SIG-M5 treated with dmso at 0.1 percent for 504 hours (cell line): ENCODE data around the gene TBC1D16.
"Not testable (repeated sequence)": the region's sequence is repeated elsewhere in the genome, so short reads cannot be mapped to it uniquely, and the experiment has no call there.

ENCODE experiments used
- DNase-seq: peaks from one replicate; lab custom pipeline; 2025; ENCODE audit not compliant: unreplicated experiment; lab: John Stamatoyannopoulos, UW

The TBC1D16 gene

DNA sequence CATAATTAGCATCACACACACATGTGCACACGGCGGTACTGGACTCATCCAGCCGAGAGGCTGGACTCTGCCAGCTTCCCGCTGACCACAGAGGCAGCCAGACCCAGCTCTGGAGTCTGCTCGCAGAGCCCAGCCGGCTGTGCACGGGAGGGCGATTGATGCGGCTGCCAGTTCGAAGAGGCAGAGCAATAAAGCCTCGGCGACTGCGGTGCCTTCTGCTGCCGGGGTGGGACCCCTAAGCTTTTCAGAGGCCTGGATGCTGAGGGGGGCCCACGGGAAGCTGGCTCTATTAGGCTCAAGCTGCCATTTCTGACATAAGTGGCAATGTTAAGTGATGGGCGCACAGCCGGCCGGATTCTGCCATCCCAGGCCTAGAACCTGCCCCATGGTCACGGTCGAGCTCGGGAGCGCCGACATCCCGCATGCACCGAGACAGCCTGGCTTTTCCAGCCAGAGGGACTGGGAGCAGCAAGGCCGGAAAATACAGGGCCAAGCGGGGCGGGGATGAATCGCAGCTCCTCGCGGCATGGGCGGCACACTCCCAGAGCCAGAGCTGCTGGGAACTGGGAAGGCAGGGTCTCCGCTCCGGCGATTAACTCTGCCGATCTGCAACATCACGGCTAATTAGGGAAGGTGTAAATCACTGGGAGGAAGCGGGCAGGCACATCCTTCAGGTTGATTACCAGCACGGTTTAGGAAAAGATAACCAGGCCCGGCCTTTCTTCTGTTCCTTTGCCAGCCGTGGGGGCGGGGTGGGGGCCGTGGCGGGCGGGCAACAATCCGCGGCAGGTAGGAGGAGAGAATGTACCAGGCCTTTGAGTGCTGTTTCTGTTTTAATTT, 57.7 kb downstream of the TBC1D16 start:
- DNase-seq: no peak

DNA sequence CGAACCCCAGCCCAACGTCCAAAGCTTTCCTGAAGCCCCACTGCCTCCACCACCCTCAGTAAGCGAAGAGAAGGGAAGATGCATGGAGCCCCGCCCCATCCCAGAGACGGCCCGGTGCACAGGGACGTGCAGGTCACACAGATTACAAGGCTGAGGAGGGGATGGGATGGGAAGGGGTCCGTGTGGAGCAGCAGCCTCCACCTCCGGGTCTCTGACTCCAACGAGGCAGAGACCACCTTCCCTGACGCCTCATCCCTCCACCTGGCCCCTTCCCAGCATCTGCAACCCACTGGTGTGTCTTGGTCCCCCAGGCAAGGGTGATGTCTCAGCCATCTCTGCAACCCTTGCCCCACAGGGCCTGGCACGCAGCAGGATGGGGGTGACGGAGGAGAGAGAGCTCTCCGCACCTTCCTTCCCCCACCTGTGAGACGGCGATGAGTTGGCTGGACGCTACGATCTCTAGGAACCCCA, 58.5 kb downstream of the TBC1D16 start:
- DNase-seq: no peak

DNA sequence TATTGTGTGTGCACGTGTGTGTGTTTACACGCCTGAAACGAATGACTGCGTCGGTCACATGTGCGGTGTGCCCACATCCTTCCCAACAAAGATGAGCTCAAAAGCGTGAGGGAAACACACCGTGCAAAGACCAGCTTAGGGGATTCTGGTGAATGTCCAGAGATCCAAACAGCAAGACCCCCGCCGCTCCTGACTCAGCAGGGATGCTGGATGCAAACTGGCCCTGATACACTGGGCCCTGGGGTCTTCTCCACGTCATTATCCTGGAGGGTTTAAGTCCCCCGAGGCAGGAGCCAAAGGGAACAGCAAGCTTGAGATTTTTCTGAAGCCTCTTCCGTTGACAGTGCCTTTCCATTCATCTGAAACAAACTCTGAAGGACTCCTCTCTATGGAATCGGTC, 59.2 kb downstream of the TBC1D16 start:
- no peak for DNase-seq

DNA sequence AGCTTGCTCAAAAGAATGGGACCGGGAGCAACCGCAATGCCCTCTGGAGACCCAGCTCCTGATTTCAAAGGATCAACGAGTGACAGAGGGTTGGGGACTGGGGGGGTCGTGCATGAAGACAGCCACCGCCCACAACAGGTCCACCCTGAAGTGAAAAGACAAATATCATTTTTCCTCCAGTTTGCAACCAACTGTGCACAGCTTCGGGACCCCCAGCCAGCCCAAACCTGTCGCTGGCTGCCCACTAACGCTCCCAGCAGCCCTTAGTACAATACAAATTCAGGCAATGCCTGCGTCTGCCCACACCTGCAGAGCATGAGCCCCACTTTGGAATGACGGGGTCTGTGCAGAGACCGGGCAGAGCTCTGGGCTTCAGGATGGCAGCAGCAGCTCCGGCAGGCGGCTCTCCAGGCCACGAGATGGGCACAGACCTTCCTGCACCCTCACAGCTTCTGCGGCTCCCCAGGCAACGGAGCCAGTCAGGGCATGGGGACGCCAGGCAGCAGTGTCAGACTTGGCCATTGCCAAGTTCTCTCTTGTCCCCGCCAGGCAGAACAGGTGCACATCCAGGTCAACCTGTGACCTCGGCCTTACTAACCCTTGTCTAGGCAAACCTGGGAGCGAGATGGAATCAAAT, 60.1 kb downstream of the TBC1D16 start:
- DNase-seq: no peak

DNA sequence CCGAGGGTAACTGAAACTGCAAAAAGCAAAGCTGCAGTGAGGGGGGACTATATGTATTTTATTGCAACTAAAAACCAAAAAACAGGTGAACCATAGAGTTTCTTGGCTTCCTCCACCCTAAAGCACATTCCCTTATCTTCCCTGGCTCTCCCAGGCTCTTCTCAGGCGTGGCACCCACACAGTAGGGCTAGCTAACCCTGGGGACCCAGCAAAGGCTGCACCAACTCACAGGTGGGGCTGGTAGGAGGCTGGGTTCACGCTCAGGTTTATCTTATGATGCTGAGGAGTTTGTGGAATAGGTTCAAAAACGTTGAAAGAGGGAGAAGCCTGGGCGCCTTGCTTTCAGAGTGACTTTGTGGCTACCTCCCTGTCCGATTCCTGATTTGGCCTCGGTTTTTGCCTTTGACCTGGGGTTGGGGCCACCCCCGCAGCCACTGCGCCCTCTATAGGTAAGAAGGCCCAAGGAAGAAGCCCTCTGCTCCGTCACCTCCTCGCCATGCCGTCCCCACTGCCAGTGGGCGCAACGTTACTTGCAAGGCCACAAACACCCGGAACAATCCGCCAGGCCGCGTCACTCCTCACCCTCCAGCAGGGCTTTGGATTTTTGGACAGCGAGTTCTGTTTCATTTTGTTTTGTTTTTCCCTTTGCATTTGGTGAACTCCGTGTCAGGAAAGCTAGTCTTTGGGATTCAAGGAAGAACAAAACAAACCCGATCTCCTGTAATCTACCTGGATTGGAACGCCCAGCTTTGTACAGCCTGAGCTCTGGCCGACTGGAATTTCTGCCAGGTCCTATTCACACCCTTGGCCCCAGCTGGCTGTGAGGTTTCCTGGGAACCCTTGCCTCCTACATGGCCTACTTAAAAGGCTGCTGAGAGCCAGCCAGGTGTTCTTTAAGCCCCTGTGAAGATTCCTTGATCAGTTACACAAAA, 60.8 kb downstream of the TBC1D16 start:
- no peak for DNase-seq

DNA sequence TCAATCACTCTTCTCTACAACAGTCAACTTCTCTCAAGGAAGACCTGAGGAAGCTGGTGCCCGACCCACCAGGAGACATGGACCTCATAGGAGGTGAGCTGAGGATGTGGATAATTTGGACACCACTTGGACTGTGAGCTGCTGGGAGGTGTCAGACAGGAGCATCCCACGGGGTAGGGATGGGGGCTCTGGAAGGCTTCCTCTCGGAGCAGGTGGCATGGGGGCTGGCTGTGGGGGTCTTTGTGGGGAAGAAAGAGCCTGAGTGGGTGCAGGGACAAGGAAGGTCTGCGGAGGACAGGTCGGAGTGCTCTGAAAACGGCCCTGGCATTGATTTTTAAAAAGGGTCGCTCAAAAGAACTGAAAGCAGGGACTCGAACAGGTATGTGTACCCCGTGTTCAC, 64.0 kb downstream of the TBC1D16 start:
- DNase-seq: no peak

DNA sequence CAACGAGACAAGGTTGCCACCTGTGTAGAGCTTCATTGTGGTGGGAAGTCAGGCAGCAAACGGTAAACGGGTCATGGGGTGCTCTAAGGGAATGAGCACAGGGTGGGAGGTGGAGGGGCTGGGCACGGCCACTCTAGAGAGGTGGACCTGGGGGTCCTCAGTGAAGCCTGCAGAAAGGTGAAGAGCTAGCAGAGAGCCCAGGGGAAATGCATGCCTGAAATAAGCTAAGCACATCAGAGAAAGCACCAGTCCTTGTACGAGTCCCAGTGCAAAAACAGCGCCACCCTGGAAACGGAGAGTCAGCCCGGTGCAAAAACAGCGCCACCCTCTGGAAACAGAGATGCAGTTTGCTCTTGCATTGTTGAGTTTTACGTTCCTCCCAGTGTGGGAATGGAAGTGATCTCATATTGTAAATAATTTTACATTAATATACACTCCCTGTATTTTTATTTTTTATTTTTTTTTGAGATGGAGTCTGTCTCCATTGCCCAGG, 65.0 kb downstream of the TBC1D16 start:
- DNase-seq: peak; percentile 75

DNA sequence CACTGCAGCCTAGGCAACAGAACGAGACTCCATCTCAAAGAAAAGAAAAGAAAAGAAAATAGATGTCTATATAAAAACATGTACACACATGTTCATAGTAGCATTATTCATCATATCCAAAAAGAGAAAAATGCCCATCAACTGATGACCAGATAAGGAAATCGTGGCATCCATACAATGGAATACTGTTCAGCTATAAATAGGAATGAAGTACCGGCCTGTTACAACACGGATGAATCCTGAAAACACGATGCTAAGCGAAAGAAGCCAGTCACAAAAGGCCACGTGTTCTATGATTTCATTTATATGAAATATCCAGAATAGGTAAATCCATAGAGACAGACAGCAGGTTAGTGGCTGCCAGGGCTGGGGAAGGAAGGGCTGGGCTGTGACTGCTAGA, 65.8 kb downstream of the TBC1D16 start:
- DNase-seq: no peak

DNA sequence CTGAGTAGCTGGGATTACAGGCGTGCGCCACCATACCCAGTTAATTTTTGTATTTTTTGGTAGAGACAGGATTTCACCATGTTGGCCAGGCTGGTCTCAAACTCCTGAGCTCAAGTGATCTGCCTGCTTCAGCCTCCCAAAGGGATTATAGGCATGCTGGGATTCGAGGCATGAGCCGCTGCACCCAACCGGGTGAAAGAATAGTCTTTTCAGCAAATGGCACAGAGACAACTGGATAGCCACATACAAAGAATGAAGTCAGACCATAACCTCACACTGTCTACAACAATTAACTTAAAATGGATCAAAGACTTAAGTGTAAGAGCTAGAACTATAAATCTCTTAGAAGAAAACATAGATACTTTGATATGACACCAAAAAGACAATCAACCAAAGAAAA, 67.6 kb downstream of the TBC1D16 start:
- no peak for DNase-seq

DNA sequence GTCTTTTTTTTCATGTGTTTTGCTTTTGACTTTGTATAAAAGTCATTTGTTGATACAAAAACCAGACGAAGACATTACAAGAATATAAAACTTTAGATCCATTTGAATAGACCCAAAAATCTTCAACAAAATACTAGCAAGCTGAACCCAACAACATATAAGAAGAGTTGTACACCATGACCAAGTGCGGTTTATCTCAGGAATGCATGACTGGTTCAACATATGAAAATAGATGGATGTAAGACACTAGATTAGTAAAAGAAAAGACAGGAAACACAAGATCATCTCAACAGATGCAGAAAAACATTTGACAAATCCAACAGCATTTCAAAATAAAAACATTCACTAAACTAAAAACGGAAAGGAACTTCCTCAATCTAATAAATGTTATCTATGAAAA, 69.0 kb downstream of the TBC1D16 start:
- DNase-seq: no peak

DNA sequence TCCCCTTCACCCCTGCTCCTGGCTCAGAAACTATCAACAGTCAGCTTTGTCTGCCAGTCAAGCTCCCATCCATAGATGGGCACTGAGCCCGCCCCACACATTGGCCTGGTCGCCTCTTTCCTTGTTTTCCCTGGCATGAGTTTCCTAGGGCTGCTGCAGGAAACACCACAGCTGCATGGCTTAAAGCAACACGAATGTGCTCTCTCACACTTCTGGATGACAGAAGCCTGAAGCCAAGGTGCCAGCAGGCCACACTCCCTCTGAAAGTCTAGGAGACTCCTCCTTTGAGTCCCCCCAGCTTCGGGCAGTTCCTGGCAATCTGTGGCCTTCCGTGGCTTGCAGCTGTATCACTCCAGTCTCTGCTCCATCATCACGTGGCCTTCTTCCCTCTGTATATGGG, 69.9 kb downstream of the TBC1D16 start:
- DNase-seq: no peak

DNA sequence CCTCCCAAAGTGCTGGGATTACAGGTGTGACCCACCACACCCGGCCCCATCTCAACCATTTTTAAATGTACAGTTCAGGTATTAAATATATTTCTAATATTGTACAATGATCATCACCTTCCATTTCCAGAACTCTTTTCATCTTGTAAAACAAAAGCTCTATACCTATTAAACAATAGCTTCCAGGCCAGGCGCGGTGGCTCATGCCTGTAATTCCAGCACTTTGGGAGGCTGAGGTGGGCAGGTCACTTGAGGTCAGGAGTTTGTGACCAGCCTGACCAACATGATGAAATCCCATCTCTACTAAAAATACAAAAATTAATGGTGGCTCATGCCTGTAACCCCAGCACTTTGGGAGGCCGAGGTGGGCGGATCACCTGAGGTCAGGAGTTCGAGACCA, 73.2 kb downstream of the TBC1D16 start:
- DNase-seq: not testable (repeated sequence)

DNA sequence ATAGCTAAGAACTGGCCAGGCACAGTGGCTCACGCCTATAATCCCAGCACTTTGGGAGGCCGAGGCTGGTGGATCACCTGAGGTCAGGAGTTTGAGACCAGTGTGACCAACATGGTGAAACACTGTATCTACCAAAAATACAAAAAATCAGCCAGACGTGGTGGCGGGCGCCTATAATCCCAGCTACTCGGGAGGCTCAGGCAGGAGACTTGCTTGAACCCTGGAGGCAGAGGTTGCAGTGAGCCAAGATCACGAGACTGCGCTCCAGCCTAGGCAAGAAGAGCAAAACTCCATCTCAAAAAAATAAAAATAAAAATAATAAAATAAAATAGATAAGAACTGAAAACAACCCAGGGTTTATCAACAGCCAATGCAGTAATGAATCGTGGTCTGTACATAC, 74.1 kb downstream of the TBC1D16 start:
- DNase-seq: not testable (repeated sequence)

DNA sequence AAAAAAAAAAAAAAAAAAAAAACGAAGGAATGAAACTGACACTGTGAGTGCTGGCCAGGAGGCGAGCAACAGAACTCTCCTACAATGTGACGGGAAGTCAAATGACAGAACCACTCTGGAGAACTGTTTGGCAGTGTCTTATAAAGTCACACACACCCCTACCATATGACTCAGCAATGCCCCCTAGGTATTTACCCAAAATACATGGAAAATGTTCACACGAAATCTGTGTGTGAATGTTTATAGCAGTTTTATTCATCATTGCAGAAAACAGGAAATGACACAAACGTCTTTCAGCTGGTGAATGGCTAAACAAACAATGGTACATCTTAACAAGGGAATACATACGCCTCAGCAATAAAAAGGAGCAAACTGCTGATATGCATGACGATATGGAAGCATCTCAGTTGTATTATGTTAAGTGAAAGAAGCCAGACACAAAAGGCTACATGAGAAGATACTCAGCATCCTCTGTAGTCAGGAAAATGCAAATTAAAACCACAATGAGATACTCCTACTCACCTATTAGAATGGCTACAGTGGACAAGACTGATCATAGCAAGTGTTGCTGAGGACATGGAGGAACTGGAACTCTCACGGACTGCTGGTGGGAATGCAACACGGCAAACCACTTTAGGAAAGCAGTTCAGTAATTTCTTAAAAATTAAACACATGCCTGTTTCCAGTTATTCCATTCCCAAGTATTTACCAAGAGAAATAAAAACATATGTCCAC, 74.7 kb downstream of the TBC1D16 start:
- DNase-seq: no peak

DNA sequence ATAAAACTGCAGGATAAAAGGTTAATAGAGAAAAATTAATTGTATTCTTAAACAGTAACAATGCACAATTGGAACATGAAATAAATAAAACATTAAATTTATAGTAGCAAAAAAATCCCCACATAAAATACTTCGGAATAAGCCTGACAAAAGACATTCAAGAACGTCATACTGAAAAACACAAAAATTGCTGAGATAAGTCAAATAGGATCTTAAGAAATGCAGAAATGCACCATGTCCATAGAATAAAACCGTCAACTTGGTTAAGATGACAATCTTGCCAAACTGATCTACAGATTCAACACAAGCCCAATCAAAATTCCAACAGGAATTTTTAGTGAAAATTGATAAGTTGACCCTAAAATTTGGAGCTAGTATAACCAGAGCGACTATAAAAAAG, 76.6 kb downstream of the TBC1D16 start:
- no peak for DNase-seq

DNA sequence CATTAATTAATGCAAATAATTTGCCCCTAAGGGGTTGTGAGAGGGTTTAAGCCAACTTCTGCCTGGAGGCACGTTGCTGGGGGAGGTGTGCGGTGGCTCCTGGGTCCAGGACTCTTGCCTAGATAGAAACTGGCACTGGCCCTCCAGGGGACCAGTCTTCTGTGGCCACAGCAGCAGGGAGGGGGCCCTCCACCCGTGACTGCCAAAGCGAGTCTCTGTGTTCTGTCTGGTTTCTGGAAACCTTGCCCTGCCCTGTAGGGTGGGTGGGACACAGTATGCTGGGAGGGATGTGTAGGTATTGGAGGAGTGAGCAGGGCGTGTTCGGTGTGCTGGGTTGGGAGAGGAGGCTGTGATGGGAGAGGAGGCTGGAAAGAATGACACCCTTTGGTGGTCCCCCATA, 78.8 kb downstream of the TBC1D16 start:
- no peak for DNase-seq

DNA sequence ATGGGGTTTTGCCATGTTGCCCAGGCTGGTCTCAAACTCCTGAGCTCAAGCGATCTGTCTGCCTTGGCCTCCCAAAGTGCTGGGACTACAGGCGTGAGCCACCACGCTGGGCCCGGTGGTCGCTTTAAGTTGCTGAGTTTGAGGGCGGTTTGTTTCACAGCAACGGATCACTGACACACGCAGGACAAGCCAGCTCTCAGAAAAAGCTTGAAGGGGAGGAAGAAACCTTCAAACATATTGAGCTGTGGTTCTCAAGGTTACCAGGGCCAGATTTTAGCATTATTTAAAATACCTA, 79.3 kb downstream of the TBC1D16 start:
- not testable (repeated sequence) for DNase-seq

DNA sequence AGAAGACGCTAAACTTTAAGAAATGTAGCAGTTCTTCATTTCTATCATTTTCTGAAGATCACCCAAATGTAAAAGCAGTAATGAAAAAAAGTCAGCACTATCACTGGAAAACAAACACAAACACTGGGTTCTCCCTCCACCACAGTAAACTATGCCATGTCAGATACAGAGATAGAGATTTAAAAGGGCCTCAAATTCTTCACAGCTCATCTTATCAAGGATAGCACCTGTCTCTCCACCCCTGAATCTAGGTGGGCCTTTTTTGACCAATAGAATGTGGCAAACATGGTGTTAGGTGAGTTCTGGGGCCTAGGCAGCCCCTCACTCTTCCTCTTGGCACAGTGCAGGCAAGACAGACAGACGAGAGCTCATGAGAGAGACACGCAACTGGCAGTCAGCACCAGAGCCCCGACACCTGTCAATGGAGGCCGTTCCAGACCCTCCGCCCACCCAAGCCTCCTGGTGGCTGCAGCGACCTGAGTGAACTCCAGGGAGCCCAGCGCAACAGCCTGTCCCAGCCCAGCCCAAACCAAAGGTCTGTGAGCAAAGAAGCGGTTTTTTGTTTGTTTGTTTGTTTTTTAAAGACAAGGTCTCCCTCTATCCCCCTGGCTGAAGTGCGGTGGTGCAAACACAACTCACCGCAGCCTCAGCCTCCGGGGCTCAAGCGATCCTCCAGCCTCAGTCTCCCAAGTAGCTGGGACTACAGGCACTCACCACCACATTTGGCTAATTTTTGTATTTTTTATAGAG, 79.8 kb downstream of the TBC1D16 start:
- DNase-seq: no peak

DNA sequence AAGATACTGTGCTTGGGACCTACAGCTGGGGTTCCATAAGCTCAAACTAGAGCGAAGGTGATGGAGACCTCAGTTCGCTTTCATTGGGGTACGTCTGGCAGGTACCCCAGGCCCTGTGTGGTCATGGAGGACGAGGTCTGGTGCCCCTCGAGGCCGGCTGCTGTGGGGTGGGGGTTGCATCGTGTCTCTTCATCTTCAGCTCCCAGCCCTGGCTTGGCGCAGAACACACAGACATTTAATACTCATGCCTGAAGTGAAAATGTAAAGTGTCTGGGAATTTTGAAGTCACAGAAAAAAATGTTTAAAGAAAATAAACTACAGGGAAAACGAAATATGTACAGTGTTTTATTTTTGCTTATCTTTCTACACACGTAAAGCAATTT, 80.5 kb downstream of the TBC1D16 start:
- DNase-seq: no peak
